Measurements from ENCODE around the gene CHMP2A. TPM values are rescaled to one million over a fixed set of nuclear protein-coding genes. Genes with fewer than 3 reads are reported as not detected.
A peak's percentile ranks its signal among the peaks of the same experiment; 100 is the strongest.

Gene CHMP2A
- total and polyA plus RNA-seq, 2 of the 13 experiments (the other 11 are each of a cell fraction or from before 2014, with no cell fraction given): 49.7 to 55.0 TPM

- no peak; the same call in 1 of the 2 replicates for TF ChIP-seq ZNF318 (CRISPR knock-in tag; IDR thresholded peaks at IDR 0.05)
- no peak for TF ChIP-seq ZHX2 (IDR thresholded peaks at IDR 0.05; ENCODE audit: low read depth)
- no peak for TF ChIP-seq ZHX2 (CRISPR knock-in tag; IDR thresholded peaks at IDR 0.05; ENCODE audit: borderline replicate concordance)
- no peak; the same call in 1 of the 2 replicates for TF ChIP-seq THAP7 (CRISPR knock-in tag; IDR thresholded peaks at IDR 0.05)
- TF ChIP-seq ZNF354B (CRISPR knock-in tag; IDR thresholded peaks at IDR 0.05): no peak
- TF ChIP-seq, protein P1, sequence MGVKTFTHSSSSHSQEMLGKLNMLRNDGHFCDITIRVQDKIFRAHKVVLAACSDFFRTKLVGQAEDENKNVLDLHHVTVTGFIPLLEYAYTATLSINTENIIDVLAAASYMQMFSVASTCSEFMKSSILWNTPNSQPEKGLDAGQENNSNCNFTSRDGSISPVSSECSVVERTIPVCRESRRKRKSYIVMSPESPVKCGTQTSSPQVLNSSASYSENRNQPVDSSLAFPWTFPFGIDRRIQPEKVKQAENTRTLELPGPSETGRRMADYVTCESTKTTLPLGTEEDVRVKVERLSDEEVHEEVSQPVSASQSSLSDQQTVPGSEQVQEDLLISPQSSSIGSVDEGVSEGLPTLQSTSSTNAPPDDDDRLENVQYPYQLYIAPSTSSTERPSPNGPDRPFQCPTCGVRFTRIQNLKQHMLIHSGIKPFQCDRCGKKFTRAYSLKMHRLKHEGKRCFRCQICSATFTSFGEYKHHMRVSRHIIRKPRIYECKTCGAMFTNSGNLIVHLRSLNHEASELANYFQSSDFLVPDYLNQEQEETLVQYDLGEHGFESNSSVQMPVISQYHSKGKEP (CRISPR knock-in tag; IDR thresholded peaks at IDR 0.05): no peak
- no peak for TF ChIP-seq SRSF4 (IDR thresholded peaks at IDR 0.05; ENCODE audit: low read depth, low read length, poor library complexity, severe bottlenecking)
- peak; percentile 6 for TF ChIP-seq TBL1XR1 (IDR thresholded peaks at IDR 0.05; ENCODE audit: borderline replicate concordance, low read length, partially characterized antibody)
- TF ChIP-seq HES4 (CRISPR knock-in tag; IDR thresholded peaks at IDR 0.05; ENCODE audit: borderline replicate concordance): 0 out of 2 replicates have a peak, but pooled peaks have one; percentile 31
- no peak; the same call in 1 of the 2 replicates for TF ChIP-seq ZNF232 (CRISPR knock-in tag; IDR thresholded peaks at IDR 0.05; ENCODE audit: borderline replicate concordance)
These were observed 43.3 kb downstream of the CHMP2A start, which contains the start of gene SLC27A5 (continued) for GRCh38 chr19:58511353-58512208.
